IMR-90 (cell line): ENCODE measurements around the gene CYP19A1. TPM values are rescaled to one million over a fixed set of nuclear protein-coding genes. Genes with fewer than 3 reads are reported as not detected.

Experiments
- ATAC-seq: fragments of 200-7000 bp; cut with Tn5 transposase; 2 replicates; pipeline ENCODE4 v1.9.1; 2020; ENCODE audit warnings: low read depth, mild to moderate bottlenecking, moderate library complexity
- BruUV-seq: library from RNA; stranded (reverse); fragments of 400-500 nt; replicated peaks from 2 replicates; lab custom pipeline; 2021; lab: Mats Ljungman, UMichigan
- CTCF ChIA-PET: fragments of 300-600 bp; formaldehyde crosslinking; extraction: SDS; loops from one replicate; lab custom pipeline; 2021; ENCODE audit warnings: antibody characterized with exemption; lab: Yijun Ruan, JAX
- POLR2A ChIA-PET: fragments of 300-600 bp; sonication (Branson Sonifier 250); formaldehyde crosslinking; loops from one replicate; lab custom pipeline; 2022; ENCODE audit warnings: antibody characterized with exemption; ENCODE audit not compliant: unreplicated experiment; lab: Charles Lee
- DNase-seq: peaks from one replicate; pipeline ENCODE4 v3.0.0; 2013
- H2AFZ ChIP-seq: replicated peaks from 2 replicates; pipeline ENCODE3; 2013; ENCODE audit warnings: low read length, mild to moderate bottlenecking; ENCODE audit not compliant: poor library complexity
- H2AK5ac ChIP-seq: 2 replicates; pipeline ENCODE4 v1.6.1; 2013; ENCODE audit warnings: low read depth, low read length, inconsistent platforms
- H2AK9ac ChIP-seq: replicated peaks from 2 replicates; pipeline ENCODE3; 2013; ENCODE audit warnings: mild to moderate bottlenecking, low read depth, low read length, moderate library complexity; ENCODE audit not compliant: poor library complexity
- H2BK120ac ChIP-seq: 2 replicates; pipeline ENCODE4 v1.6.1; 2013; ENCODE audit warnings: low read depth, low read length, inconsistent platforms
- H2BK15ac ChIP-seq: 3 replicates; pipeline ENCODE4 v1.6.1; 2013; ENCODE audit warnings: low read depth, low read length, inconsistent platforms
- H2BK20ac ChIP-seq: 2 replicates; pipeline ENCODE4 v1.6.1; 2013; ENCODE audit warnings: low read depth, mild to moderate bottlenecking, inconsistent platforms, low read length, moderate library complexity
- H2BK5ac ChIP-seq: 2 replicates; pipeline ENCODE4 v1.6.1; 2013; ENCODE audit warnings: mild to moderate bottlenecking, low read depth, low read length, inconsistent platforms; ENCODE audit not compliant: poor library complexity, severe bottlenecking
- H3K14ac ChIP-seq: replicated peaks from 2 replicates; pipeline ENCODE4 v1.6.1; 2013; ENCODE audit warnings: low read depth, low read length, inconsistent platforms
- H3K18ac ChIP-seq: 2 replicates; pipeline ENCODE4 v1.6.1; 2013; ENCODE audit warnings: low read depth, low read length, control low read depth
- H3K23ac ChIP-seq: 2 replicates; pipeline ENCODE4 v1.6.1; 2013; ENCODE audit warnings: low read depth, low read length, inconsistent platforms
- H3K27ac ChIP-seq: 2 replicates; pipeline ENCODE4 v1.5.1; 2013; ENCODE audit warnings: mild to moderate bottlenecking, control low read depth, low read length; ENCODE audit not compliant: insufficient read depth
- H3K27me3 ChIP-seq: 2 replicates; pipeline ENCODE4 v1.6.1; 2013; ENCODE audit warnings: low read length; ENCODE audit not compliant: control insufficient read depth, insufficient read depth
- H3K36me3 ChIP-seq: 2 replicates; pipeline ENCODE4 v1.6.1; 2013; ENCODE audit warnings: low read length, mixed read lengths; ENCODE audit not compliant: control insufficient read depth, insufficient read depth
- H3K4ac ChIP-seq: 2 replicates; pipeline ENCODE4 v1.6.1; 2013; ENCODE audit warnings: low read depth, low read length, inconsistent platforms
- H3K4me1 ChIP-seq: 2 replicates; pipeline ENCODE4 v1.6.1; 2013; ENCODE audit warnings: low read length, mixed read lengths; ENCODE audit not compliant: control insufficient read depth, insufficient read depth
- H3K4me2 ChIP-seq: 2 replicates; pipeline ENCODE4 v1.6.1; 2013; ENCODE audit warnings: low read depth, mild to moderate bottlenecking, control low read depth, low read length, moderate library complexity
- H3K4me3 ChIP-seq: 2 replicates; pipeline ENCODE4 v1.5.1; 2013; ENCODE audit warnings: low read depth, mild to moderate bottlenecking, control low read depth, low read length, moderate library complexity; ENCODE audit not compliant: insufficient read depth
- H3K56ac ChIP-seq: 2 replicates; pipeline ENCODE4 v1.6.1; 2013; ENCODE audit warnings: low read length, inconsistent platforms; ENCODE audit not compliant: insufficient read depth; ENCODE audit errors: extremely low read depth
- H3K79me1 ChIP-seq, 2 experiments: 2 replicates each; pipeline ENCODE4 v1.6.1; 2013; ENCODE audit warnings: low read length in 2 of 2, inconsistent platforms in 1 of 2, low read depth in 1 of 2
- H3K9ac ChIP-seq: 2 replicates; pipeline ENCODE4 v1.6.1; 2013; ENCODE audit warnings: low read depth, low read length, control low read depth
- H3K9me1 ChIP-seq: 2 replicates; pipeline ENCODE4 v1.6.1; 2013; ENCODE audit warnings: low read length, inconsistent platforms; ENCODE audit not compliant: insufficient read depth
- H3K9me3 ChIP-seq: 2 replicates; pipeline ENCODE4 v1.6.1; 2013; ENCODE audit warnings: low read length; ENCODE audit not compliant: control insufficient read depth, insufficient read depth
- H4K20me1 ChIP-seq: 2 replicates; pipeline ENCODE4 v1.6.1; 2013; ENCODE audit warnings: low read length, inconsistent platforms; ENCODE audit not compliant: insufficient read depth
- H4K5ac ChIP-seq: 2 replicates; pipeline ENCODE4 v1.6.1; 2013; ENCODE audit warnings: mild to moderate bottlenecking, low read depth, low read length, control low read depth
- H4K8ac ChIP-seq, 2 experiments: 2 replicates each; pipeline ENCODE4 v1.6.1; 2013; ENCODE audit warnings: low read depth in 2 of 2, low read length in 2 of 2, control low read depth in 1 of 2, inconsistent platforms in 1 of 2
- H4K91ac ChIP-seq: 2 replicates; pipeline ENCODE4 v1.6.1; 2013; ENCODE audit warnings: low read depth, low read length, inconsistent platforms; ENCODE audit not compliant: insufficient read depth
- BHLHE40 ChIP-seq: fragments of 150-350 bp; IDR thresholded peaks from 2 replicates; pipeline ENCODE4 v1.6.1; 2016; ENCODE audit warnings: mild to moderate bottlenecking, low read depth, low read length
- CEBPB ChIP-seq: IDR thresholded peaks from 2 replicates; pipeline ENCODE4 v1.6.1; 2012; ENCODE audit warnings: low read depth, low read length, improper control_type of control experiment
- CHD1 ChIP-seq: IDR thresholded peaks from 2 replicates; pipeline ENCODE4 v1.6.1; 2012; ENCODE audit warnings: low read depth, low read length, improper control_type of control experiment
- FOS ChIP-seq: fragments of 150-350 bp; IDR thresholded peaks from 2 replicates; pipeline ENCODE4 v1.6.1; 2016; ENCODE audit warnings: low read depth, low read length
- MAFK ChIP-seq: IDR thresholded peaks from 2 replicates; pipeline ENCODE4 v1.6.1; 2012; ENCODE audit warnings: low read depth, low read length, improper control_type of control experiment
- MAZ ChIP-seq: IDR thresholded peaks from 2 replicates; pipeline ENCODE4 v1.6.1; 2012; ENCODE audit warnings: low read depth, mild to moderate bottlenecking, low read length, improper control_type of control experiment, moderate library complexity, borderline replicate concordance
- MXI1 ChIP-seq: IDR thresholded peaks from 2 replicates; pipeline ENCODE4 v1.6.1; 2012; ENCODE audit warnings: low read depth, mild to moderate bottlenecking, low read length, moderate library complexity, borderline replicate concordance
- NFE2L2 ChIP-seq: fragments of 150-350 bp; IDR thresholded peaks from 2 replicates; pipeline ENCODE4 v1.6.1; 2016; ENCODE audit warnings: low read depth, mild to moderate bottlenecking, low read length
- POLR2A ChIP-seq: IDR thresholded peaks from 2 replicates; pipeline ENCODE4 v1.6.1; 2012; ENCODE audit warnings: mild to moderate bottlenecking, low read depth, low read length
- RAD21 ChIP-seq: IDR thresholded peaks from 2 replicates; pipeline ENCODE4 v1.6.1; 2012; ENCODE audit warnings: low read length, improper control_type of control experiment
- RCOR1 ChIP-seq: IDR thresholded peaks from 2 replicates; pipeline ENCODE4 v1.6.1; 2012; ENCODE audit warnings: mild to moderate bottlenecking, low read length, improper control_type of control experiment; ENCODE audit not compliant: insufficient replicate concordance
- RFX5 ChIP-seq: IDR thresholded peaks from 2 replicates; pipeline ENCODE4 v1.8.0; 2012; ENCODE audit warnings: low read depth, mild to moderate bottlenecking, low read length, moderate library complexity
- SMC3 ChIP-seq: fragments of 150-350 bp; IDR thresholded peaks from 2 replicates; pipeline ENCODE4 v1.6.1; 2016; ENCODE audit warnings: low read depth, mild to moderate bottlenecking, antibody characterized with exemption, low read length, moderate library complexity
- WGBS, 2 experiments: methylation state at CpG; one replicate each; pipeline versions ENCODE4 v1.1.5 to v1.1.7; 2013; ENCODE audit warnings: missing lambda C conversion rate in 2 of 2; ENCODE audit not compliant: insufficient read length in 1 of 2; ENCODE audit errors: extremely low coverage in 2 of 2; 5-methylcytosine and 5-hydroxymethylcytosine counted together
- dilution Hi-C: fragments of 300-500 bp; cut with HindIII; formaldehyde crosslinking; loops from one replicate; pipeline ENCODE4 v1.14.3; 2018; ENCODE audit warnings: low sequenced_read_pairs; ENCODE audit not compliant: unreplicated experiment
- in situ Hi-C: fragments of 300-500 bp; cut with MboI; formaldehyde crosslinking; loops from 3 replicates; pipeline ENCODE4 v1.14.3; 2019; ENCODE audit warnings: low sequenced_read_pairs, inconsistent platforms, mixed read lengths
- intact Hi-C: fragments of 100-400 bp; cut with micrococcal nuclease; formaldehyde crosslinking; loops from 2 replicates; pipeline ENCODE4 v1.10.0; 2022
- polyA plus RNA-seq, 3 experiments: library from polyadenylated mRNA; depleted of rRNA; stranded (reverse); fragments of >200 nt; gene quantifications; 2 replicates each; pipeline ENCODE4 v1.2.3, GENCODE V29; 2012; ENCODE audit warnings: low replicate concordance in 1 of 3
- total RNA-seq: library from RNA; depleted of rRNA; stranded (reverse); fragments of >200 nt; gene quantifications from 2 replicates; pipeline ENCODE4 v1.2.3, GENCODE V29; 2012
- TF ChIP-seq, protein P1 (sequence below): fragments of 150-350 bp; IDR thresholded peaks from 2 replicates; pipeline ENCODE4 v1.6.1; 2017; ENCODE audit warnings: mild to moderate bottlenecking, antibody characterized with exemption, low read length, low read depth
- TF ChIP-seq, protein P2 (sequence below): conservative IDR thresholded peaks from 2 replicates; pipeline ENCODE4 v1.5.1; 2012; ENCODE audit warnings: mild to moderate bottlenecking, low read depth, low read length, improper control_type of control experiment
- TF ChIP-seq, protein P3 (sequence below): fragments of 150-350 bp; IDR thresholded peaks from 2 replicates; pipeline ENCODE4 v1.6.1; 2016; ENCODE audit warnings: low read depth, mild to moderate bottlenecking, low read length, moderate library complexity, borderline replicate concordance

Gene CYP19A1
- total and polyA plus RNA-seq, 2 of the 4 experiments (the other 2 are of a cell fraction), result not detected

DNA sequence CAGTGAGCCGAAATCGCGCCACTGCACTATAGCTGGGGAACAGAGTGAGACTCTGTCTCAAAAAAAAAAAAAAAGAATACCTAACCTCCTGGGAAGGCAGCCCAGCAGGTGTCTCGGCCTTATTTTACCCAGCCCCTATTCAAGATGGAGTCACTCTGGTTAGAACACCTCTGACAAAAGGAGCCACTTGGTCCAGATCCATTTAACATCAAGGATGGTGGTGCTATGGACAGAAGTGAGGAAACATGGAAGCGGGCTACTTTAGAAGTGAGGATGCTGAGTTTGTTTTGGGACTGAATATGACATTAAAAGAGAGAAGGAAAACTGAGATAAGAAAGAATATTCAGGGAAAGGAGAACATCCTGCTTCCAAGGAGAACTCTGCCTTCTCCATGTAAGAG is 17.8 kb upstream of the CYP19A1 start:
- Histone ChIP-seq H3K18ac (no peak overlapping the region), H3K79me1 (no peaks in the 10 kb centered on the region), H3K4me1 (no peaks in the 10 kb centered on the region; the same call in 1 of the 2 replicates), H4K5ac (no peak overlapping the region), H2AK9ac (no peak overlapping the region), H2BK15ac (no peak overlapping the region), H3K9me1 (no peaks in the 10 kb centered on the region), H2AK5ac (no peak overlapping the region), H4K8ac (no peak overlapping the region), H3K4me2 (no peak overlapping the region), H3K9me3 (no peaks in the 10 kb centered on the region; the same call in 1 of the 2 replicates), H3K4ac (no peak overlapping the region), H3K27me3 (peaks cover 24% of the 10 kb centered on the region), H3K4me3 (no peak overlapping the region), H3K56ac (no peak overlapping the region), H2BK5ac (no peak overlapping the region), H2BK120ac (no peak overlapping the region), H2AFZ (no peak overlapping the region), H3K9ac (no peak overlapping the region), H3K36me3 (no peaks in the 10 kb centered on the region), H2BK20ac (no peak overlapping the region), H3K14ac (no peak overlapping the region), H3K23ac (no peak overlapping the region), H4K20me1 (no peaks in the 10 kb centered on the region), H4K91ac (no peak overlapping the region), H3K27ac (no peak overlapping the region)
- intact Hi-C loops, result no loop called here
- DNase-seq (no peak), ATAC-seq (no peak)
- in situ Hi-C loops, result no loop called here
- WGBS, 2 experiments, result no CpG with 5 or more reads among the region's 5 CpGs
- ChIA-PET CTCF (no interaction called here), POLR2A (no interaction called here)
- dilution Hi-C loops, result no loop called here
- TF ChIP-seq RAD21 (no peak), MAFK (no peak), FOS (no peak), RFX5 (no peak), BHLHE40 (no peak), RCOR1 (no peak), CHD1 (no peak), SMC3 (no peak), MAZ (no peak), MXI1 (no peak), CEBPB (no peak), NFE2L2 (no peak), POLR2A (no peak)
- TF ChIP-seq, protein P1, sequence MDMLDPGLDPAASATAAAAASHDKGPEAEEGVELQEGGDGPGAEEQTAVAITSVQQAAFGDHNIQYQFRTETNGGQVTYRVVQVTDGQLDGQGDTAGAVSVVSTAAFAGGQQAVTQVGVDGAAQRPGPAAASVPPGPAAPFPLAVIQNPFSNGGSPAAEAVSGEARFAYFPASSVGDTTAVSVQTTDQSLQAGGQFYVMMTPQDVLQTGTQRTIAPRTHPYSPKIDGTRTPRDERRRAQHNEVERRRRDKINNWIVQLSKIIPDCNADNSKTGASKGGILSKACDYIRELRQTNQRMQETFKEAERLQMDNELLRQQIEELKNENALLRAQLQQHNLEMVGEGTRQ, result no peak
- TF ChIP-seq, protein P2, sequence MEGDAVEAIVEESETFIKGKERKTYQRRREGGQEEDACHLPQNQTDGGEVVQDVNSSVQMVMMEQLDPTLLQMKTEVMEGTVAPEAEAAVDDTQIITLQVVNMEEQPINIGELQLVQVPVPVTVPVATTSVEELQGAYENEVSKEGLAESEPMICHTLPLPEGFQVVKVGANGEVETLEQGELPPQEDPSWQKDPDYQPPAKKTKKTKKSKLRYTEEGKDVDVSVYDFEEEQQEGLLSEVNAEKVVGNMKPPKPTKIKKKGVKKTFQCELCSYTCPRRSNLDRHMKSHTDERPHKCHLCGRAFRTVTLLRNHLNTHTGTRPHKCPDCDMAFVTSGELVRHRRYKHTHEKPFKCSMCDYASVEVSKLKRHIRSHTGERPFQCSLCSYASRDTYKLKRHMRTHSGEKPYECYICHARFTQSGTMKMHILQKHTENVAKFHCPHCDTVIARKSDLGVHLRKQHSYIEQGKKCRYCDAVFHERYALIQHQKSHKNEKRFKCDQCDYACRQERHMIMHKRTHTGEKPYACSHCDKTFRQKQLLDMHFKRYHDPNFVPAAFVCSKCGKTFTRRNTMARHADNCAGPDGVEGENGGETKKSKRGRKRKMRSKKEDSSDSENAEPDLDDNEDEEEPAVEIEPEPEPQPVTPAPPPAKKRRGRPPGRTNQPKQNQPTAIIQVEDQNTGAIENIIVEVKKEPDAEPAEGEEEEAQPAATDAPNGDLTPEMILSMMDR, result no peak
- TF ChIP-seq, protein P3, sequence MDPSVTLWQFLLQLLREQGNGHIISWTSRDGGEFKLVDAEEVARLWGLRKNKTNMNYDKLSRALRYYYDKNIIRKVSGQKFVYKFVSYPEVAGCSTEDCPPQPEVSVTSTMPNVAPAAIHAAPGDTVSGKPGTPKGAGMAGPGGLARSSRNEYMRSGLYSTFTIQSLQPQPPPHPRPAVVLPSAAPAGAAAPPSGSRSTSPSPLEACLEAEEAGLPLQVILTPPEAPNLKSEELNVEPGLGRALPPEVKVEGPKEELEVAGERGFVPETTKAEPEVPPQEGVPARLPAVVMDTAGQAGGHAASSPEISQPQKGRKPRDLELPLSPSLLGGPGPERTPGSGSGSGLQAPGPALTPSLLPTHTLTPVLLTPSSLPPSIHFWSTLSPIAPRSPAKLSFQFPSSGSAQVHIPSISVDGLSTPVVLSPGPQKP, result no peak
- no TSS peak for BruUV-seq
